DMS 273 treated with DMSO at 0.1 percent for 48 hours (cell line): ENCODE measurements around the gene TMIGD2.
"Not testable (repeated sequence)": the region's sequence is repeated elsewhere in the genome, so short reads cannot be mapped to it uniquely, and the experiment has no call there.

Source experiments
- DNase-seq: peaks from one replicate; lab custom pipeline; 2025; lab: John Stamatoyannopoulos, UW

TMIGD2 gene

DNA sequence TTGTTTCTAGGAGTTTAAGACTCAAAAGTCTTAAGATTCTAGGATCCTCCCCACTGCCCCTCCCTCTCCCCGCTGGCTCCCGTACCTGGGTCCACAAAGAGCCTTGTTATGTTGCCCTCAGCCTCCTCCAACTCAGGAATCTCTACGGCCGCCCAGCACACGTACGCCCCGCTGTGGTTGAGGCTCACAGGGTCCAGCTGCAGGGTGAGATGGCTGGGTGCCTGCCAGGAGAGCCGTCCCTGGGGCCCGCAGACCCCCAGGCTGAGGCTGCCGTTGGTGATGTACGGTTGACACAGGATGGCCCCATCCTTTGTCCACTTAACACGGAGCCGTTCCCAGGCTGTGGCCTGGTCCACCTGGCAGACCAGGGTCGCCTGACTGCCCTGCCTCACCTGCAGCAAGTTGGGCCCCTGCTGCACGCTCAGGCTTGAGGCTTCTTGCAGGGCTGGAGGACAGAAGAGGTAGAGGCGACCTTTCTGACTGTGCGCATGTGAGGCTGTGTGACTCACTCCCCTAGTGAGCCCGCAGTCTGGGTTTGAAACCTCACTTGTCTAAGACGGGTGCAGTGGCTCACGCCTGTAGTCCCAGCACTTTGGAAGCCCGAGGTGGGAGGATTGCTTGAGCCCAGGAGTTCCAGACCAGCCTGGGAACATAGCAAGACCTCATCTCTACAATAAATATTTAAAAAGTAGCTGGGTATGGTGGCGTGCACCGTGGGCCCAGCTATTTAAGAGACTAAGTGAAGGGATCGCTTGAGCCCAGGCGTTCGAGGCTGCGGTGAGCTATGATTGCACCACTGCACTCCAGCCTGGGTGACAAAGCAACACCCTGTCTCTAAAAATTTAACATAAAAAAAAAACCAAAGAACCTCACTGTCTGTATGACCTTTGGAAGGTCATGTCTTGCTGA lies 4.0 kb downstream of the TMIGD2 start:
- no peak for DNase-seq

DNA sequence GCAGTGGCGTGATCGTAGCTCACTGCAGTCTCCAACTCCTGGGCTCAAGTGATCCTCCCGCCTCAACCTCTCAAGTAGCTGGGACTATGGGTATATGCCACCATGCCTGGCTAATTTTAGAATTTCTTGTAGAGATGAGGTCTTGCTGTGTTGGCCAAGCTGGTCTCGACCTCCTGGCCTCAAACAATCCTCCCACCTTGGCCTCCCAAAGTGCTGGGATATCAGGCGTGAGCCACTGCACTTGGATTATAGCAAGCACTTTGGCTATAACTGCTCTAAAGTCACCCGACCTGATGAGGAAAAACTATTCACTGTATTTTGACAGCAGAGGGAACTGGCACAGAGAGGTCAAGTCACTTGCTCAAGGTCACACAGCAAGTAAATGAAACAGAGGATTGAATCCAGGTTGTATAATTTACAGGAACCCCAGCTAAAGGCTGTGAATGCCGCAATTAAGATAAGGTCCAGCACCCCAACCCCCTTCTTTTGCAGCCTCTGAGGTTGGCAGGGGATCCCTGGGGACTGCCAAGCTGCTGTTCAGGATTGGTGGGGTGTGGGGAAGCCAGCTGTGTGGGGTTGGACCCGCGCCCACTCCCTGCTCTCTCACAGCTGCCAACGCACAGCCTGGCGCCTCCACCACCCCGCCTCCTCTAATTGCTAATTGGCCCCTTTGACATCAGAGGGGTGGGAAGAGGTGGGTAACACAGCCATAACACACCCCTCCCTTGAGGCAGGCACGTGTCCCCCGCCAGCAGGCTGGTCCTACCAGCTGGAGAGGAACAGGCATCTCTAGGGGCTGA lies 6.0 kb downstream of the TMIGD2 start:
- DNase-seq, result peak; percentile 95

- DNase-seq, result no peak
These were observed 7.8 kb downstream of the TMIGD2 start for GRCh38 chr19:4294389-4294788.

DNA sequence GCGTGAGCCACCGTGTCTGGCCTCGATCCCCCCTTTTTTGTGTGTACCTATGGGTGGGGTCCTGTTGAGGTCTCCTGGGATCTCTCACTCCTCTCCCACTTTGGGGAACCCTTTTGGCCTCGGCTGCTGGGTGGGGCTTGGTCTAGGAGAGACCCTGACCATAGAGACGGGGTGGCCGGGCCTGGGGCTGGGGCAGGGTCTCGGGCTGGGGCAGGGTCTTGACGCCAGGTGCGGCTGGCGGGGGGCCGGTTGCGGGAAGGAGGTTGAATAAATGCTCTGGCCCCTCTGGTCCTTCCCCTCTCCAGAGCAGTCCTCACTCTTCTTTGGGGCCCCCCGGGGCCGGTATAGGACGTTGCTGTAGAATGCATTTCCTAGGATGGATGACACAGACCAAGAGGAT lies 9.7 kb downstream of the TMIGD2 start:
- DNase-seq, result no peak

DNA sequence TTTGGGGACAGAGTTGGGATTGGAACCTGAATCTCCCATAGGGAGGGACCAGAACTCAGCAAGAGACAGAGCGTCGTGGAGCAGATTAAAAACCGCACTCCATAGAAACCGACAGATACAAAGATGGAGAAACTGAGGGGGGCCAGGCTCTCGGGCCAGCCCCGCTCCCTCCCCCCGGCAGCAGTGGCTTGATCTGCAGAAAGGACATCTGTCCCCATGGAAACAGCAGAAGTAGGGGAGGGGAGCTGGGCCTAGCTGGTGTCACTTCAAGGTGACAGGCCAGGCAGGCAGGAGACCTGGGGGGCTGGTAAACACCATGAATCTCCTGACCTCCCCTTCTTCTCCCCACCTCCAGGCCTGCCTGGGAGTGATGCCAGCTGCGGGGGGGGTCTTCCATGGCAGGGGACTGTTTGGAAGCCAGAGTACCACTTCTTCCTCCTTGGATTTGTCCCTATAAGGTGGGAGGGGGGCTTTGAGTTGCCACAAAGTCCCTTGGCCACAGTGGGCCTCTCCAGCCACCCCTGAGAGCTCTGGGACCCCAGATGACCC lies 10.9 kb downstream of the TMIGD2 start:
- no peak for DNase-seq

DNA sequence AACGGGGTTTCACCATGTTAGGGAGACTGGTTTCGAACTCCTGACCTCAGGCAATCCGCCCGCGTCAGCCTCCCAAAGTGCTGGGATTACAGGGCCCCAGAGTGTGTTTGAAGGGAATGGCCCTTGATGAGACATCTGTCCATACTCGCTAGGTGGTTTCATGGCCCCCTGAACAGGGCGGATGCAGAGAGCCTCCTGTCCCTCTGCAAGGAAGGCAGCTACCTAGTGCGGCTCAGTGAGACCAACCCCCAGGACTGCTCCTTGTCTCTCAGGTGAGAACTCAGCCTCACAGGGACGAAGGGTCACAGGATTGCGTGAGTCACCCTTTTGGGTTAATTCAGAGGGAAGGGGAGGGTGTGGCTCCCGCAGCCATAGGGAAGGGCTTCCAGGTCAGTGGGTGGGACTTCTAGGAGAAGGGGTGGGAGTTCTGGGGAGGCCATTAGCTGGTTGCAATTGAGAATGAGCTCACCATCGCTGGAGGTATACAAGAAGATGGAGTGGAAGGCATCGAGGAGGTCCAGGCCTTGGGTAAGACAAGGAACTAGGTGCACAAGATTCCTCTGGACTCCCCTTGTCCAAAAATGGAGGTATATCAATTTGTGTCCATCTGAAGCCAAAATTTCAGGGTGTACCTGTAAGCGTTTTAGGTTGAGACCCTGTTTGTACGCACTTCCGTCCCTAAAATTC lies 14.0 kb downstream of the TMIGD2 start:
- DNase-seq, result no peak

DNA sequence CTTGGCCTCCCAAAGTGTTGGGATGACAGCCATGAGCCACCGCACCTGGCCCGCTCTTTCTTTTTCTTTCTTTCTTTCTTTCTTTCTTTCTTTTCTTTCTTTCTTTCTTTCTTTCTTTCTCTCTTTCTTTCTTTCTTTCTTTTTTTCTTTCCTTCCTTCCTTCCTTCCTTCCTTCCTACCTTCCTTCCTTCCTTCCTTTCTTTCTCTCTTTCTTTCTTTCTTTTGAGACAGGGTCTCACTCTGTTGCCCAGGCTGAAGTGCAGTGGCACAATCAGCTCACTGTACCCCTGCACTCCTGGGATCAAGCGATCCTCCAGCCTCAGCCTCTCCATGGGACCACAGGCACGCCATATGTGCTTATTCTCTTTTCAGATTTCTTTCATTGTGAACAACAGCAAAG lies 16.0 kb downstream of the TMIGD2 start:
- DNase-seq, result not testable (repeated sequence)

DNA sequence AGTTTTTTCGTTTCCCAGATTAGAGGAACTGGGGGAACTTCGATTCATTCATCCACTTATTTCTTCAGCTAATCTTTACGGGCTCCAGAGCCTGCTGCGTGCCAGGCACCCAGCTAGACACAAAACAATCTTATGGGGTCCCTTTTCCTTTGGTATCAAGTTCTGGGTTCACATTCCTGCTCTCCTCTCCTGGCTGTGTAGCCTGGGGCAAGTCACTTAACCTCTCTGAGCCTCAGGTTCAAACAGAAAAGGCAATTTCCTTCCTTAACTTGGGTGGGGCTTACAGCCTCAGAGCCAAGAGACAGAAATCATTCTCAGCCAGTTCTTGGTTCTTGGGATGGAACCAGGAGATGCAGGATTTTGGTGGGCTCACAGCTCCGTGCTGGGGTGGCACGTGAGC lies 17.2 kb downstream of the TMIGD2 start:
- DNase-seq, result no peak

- DNase-seq, result no peak
These were observed 17.8 kb downstream of the TMIGD2 start for GRCh38 chr19:4284176-4284958.

GRCh38 chr19:4279530-4280422 lies 22.4 kb downstream of the TMIGD2 start:
- DNase-seq, result no peak

DNA sequence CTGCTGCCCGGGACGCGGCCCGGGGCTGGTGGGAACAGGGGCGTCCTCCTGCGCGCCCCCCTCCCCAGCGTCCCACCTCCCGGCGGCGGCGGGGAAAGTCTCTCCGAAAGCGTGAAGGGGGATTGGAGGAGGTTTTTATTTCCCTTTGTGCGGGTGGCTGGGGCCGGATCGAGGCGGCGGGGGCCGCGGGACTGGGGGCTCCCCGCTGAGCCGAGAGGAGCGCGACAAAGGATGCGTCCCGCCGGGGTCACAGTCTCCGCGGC lies 23.0 kb downstream of the TMIGD2 start:
- no peak for DNase-seq

GRCh38 chr19:4278419-4279266 lies 23.5 kb downstream of the TMIGD2 start, which contains the start of gene SHD:
SHD (plus strand) TSS chr19:4279266; CDS start chr19:4280064, 798 bp downstream.
- peak; percentile 45 for DNase-seq

- no peak for DNase-seq
These were observed 24.2 kb downstream of the TMIGD2 start for GRCh38 chr19:4278010-4278409.

DNA sequence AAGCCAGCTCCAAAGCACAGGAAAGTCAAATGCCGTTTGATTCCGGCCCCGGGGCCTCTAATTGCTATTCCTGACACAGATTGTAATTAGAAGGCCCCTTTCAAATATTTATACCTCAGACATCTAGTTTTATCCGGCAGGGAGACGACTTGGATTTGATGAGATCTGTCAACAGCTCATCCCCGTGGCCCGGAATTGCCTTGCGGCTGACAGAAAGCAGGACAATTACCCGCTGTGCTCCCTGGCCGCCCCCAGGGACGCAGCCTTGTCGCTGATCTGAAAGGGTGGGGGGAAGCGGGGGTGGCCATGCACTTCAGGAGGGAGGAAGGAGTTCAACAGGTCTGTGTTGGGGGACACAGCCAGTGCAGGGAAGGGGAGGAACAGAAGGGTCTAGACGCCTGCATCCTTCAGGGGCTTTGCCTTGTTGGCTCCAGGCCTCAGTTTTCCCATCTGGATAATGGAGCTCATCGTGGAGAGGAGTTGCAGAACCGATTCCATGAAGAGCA lies 24.9 kb downstream of the TMIGD2 start:
- no peak for DNase-seq

DNA sequence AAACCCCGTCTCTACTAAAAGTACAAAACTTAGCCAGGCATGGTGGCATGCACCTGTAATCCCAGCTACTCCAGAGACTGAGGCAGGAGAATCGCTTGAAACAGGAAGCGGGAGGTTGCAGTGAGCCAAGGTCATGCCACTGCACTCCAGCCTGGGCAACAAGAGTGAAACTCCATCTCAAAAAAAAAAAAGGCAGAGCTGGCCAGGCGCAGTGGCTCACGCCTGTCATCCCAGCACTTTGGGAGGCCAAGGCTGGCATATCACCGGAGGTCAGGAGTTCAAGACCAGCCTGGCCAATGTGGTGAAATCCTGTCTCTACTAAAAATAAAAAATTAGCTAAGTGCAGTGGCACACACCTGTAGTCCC lies 27.9 kb downstream of the TMIGD2 start:
- DNase-seq, result not testable (repeated sequence)

DNA sequence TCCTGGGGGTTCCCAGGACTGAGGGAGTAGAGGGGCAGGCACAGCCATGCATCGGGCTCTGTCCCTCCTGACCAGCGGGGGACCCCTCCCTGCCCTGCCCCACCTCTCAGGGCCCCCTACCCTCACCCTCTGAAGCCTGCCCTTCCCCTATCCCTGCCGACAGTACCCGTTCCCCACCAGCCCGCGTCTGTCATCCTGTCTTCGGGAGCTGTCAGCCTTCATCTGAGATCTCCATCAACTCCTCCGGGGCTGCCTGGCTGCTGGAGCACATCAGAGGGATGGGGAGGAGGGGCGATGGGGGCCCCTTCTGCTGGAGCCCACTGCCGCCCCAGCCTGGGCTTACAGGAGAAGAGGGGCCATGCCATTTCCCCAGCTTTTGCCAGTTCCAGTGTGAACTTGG lies 29.3 kb downstream of the TMIGD2 start:
- DNase-seq, result no peak

DNA sequence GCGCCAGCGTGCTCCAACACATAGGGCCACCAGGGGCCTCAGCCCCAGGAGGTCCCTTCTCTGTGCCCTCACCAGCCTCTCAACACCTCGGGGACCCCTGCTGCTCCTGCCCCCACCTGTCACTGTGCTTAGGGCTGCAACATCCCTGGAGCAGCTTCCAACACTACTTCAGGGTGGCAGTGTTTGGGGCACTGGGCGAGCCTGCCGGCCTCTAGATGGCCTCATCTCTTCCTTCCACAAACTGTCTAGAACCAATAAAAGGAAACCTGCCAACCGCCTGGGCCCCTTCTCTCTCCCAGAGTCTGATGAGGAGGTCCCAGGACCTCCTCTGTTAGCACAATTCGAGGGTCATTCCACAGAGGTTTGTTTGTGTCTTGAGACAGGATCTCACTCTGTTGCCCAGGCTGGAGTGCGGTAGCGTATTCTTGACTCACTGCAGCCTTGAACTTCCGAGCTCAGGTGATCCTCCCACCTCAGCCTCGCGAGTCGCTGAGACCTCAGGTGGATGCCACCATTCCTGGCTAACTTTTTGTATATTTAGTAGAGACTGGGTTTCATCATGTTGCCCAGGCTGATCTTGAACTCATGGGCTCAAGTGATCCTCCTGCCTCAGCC lies 33.3 kb downstream of the TMIGD2 start:
- no peak for DNase-seq

DNA sequence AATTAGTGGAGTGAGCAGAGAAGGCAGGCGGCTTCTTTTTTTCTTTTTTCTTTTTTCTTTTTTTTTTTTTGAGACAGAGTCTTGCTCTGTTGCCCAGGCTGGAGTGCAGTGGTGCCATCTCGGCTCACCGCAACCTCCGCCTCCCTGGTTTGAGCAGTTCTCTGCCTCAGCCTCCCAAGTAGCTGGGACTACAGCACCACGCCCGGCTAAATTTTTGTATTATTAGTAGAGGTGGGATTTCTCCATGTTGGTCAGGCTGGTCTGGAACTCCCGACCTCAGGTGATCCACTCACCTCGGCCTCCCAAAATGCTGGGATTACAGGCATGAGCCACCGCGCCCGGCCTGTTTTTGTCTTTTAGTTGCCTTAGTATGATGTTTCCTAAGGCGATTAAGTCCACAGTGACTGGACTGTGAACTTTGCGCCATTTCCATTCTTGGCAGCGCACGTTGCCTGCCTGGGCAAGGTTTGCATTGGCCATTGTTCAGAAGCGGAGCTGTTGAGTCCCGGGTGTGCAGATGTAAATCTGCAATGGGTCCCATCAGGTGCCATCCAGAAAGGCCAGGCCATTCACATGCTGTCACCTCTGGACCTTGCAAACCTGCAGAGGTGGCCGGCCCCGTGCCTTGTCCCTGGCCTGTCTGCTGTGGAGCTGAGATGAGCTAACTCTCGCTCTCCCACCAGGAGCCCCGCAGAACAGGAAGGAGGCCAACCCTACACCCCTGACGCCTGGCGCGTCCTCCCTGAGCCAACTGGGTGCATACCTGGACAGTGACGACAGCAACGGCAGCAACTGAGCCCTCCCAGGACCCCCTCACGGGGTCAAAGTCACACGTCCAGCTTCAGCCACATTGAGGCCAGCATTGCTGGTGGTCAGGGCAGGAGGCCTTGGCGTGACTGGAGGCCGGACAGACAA lies 34.0 kb downstream of the TMIGD2 start:
- no peak for DNase-seq
